NCI-H1105 (cell line): ENCODE data around the gene TAS1R1.
A peak's percentile ranks its signal among the peaks of the same experiment; 100 is the strongest.

Experiments
- DNase-seq: peaks from one replicate; lab custom pipeline; 2025; lab: John Stamatoyannopoulos, UW

Gene TAS1R1

DNA sequence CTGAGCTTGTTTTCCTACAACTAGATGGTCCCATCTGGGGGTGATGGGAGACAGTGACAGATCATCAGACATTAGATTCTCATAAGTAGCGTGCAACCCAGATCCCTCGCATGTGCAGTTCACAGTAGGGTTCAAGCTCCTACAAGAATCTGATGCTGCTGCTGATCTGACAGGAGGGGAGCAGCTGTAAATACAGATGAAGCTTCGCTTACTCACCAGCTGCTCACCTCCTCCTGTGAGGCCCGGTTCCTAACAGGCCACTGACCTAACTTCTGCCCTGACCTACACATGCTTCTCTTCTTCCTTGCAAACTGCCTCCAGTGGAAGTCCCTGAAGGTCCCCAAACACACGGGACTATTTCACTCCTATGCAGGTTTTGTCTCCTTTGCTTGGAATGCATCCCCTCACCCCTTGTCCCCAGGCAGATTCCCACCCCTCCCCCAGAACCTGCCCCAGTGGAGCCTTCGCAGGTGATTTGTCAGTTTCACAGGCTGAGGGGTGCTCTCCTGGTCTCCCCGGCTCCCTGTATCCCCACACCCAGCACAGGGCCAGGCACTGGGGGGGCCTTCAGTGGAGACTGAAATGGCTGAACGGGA, 19.0 kb downstream of the TAS1R1 start:
- no peak for DNase-seq

GRCh38 chr1:6574818-6575217, 19.7 kb downstream of the TAS1R1 start:
- DNase-seq = no peak

DNA sequence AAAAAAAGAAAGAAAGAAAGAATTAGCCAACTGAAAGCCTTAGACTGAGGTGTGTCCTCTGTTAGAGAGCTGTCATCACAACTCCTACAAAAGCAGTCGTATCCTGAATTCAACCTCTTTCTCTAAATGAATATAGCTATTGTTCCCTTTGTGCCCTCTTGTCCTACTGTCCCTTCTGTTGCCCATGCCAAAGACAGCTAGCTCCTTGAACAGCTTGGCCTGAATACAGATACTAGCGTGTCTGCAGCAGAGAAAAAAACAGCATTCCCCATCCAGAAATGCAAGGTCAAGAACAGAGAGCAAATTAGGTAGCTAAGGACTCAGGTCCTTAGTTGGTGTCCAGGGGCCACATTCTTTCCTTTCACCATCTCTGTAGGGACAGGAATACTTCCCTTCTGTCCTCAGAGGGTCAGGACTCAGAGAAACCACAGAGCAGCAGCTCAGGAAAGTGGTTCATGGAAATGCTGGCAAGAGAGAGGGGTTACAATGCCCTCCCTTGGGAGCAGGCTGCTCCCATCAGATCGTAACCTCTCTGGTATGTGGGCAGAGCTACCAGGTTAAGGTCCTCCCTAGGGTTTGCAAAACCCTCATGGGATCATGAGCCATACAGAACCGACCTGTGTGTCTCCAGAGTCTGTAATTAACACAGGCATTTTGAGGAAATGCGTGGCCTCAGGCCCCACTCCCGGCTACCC, 22.9 kb downstream of the TAS1R1 start:
- no peak for DNase-seq

DNA sequence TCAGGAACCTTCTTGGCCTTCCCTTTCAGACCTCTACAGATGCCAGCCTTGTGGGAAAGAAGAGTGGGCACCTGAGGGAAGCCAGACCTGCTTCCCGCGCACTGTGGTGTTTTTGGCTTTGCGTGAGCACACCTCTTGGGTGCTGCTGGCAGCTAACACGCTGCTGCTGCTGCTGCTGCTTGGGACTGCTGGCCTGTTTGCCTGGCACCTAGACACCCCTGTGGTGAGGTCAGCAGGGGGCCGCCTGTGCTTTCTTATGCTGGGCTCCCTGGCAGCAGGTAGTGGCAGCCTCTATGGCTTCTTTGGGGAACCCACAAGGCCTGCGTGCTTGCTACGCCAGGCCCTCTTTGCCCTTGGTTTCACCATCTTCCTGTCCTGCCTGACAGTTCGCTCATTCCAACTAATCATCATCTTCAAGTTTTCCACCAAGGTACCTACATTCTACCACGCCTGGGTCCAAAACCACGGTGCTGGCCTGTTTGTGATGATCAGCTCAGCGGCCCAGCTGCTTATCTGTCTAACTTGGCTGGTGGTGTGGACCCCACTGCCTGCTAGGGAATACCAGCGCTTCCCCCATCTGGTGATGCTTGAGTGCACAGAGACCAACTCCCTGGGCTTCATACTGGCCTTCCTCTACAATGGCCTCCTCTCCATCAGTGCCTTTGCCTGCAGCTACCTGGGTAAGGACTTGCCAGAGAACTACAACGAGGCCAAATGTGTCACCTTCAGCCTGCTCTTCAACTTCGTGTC, 23.7 kb downstream of the TAS1R1 start:
- DNase-seq = no peak

GRCh38 chr1:6579374-6580118, 24.4 kb downstream of the TAS1R1 start, which contains the start of gene ZBTB48:
ZBTB48 (plus strand) TSS chr1:6579994; CDS start chr1:6580610, 616 bp downstream.
- DNase-seq = peak; percentile 99

DNA sequence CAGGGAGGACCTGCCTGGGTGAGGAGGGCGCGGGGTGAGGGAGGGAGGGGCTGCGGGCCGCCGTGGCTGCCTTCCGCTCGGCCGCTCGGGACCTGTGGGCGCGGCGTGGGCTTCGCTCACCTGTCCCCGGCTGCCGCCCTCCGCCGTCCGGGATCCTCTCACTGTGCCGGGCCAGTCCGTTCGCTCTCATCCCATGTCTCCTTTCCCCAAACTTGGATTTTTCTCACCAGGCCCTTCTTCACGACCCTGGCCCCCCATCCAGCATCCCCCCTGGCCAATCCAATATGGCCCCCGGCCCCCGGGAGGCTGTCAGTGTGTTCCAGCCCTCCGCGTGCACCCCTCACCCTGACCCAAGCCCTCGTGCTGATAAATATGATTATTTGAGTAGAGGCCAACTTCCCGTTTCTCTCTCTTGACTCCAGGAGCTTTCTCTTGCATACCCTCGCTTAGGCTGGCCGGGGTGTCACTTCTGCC, 25.0 kb downstream of the TAS1R1 start:
- DNase-seq = no peak

DNA sequence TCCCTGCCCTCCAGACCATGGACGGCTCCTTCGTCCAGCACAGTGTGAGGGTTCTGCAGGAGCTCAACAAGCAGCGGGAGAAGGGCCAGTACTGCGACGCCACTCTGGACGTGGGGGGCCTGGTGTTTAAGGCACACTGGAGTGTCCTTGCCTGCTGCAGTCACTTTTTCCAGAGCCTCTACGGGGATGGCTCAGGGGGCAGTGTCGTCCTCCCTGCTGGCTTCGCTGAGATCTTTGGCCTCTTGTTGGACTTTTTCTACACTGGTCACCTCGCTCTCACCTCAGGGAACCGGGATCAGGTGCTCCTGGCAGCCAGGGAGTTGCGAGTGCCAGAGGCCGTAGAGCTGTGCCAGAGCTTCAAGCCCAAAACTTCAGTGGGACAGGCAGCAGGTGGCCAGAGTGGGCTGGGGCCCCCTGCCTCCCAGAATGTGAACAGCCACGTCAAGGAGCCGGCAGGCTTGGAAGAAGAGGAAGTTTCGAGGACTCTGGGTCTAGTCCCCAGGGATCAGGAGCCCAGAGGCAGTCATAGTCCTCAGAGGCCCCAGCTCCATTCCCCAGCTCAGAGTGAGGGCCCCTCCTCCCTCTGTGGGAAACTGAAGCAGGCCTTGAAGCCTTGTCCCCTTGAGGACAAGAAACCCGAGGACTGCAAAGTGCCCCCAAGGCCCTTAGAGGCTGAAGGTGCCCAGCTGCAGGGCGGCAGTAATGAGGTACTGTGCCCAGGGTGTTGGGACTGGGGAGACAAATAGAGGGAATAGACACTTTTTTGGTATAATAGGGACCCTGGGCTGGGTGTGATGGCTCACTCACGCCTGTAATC, 25.7 kb downstream of the TAS1R1 start:
- no peak for DNase-seq

DNA sequence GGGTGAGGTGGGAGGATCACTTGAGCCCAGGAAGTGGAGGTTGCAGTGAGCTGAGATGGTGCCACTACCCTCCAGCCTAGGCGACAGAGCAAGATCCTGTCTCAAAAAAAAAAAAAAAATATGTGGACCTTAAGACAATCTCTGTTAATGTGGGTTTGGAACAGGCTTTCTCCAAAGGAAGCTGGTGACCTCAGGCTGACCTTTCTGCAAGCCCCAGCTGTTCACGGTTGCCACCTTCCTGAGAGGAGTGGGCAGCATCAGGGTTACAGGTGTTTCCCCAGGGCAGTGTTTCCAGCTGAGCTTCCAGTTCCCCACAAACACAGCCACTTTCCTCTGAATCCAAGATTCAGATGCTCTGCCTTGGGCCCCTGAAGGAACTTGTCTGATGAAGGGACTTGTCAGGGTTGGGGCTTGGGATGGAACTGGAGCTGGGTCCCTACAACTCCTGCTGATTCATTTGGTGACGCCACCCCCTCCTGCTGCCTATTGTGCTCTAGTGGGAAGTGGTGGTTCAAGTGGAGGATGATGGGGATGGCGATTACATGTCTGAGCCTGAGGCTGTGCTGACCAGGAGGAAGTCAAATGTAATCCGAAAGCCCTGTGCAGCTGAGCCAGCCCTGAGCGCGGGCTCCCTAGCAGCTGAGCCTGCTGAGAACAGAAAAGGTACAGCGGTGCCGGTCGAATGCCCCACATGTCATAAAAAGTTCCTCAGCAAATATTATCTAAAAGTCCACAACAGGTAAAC, 26.6 kb downstream of the TAS1R1 start:
- no peak for DNase-seq

- DNase-seq = no peak
These were observed 27.3 kb downstream of the TAS1R1 start for GRCh38 chr1:6582370-6582769.

DNA sequence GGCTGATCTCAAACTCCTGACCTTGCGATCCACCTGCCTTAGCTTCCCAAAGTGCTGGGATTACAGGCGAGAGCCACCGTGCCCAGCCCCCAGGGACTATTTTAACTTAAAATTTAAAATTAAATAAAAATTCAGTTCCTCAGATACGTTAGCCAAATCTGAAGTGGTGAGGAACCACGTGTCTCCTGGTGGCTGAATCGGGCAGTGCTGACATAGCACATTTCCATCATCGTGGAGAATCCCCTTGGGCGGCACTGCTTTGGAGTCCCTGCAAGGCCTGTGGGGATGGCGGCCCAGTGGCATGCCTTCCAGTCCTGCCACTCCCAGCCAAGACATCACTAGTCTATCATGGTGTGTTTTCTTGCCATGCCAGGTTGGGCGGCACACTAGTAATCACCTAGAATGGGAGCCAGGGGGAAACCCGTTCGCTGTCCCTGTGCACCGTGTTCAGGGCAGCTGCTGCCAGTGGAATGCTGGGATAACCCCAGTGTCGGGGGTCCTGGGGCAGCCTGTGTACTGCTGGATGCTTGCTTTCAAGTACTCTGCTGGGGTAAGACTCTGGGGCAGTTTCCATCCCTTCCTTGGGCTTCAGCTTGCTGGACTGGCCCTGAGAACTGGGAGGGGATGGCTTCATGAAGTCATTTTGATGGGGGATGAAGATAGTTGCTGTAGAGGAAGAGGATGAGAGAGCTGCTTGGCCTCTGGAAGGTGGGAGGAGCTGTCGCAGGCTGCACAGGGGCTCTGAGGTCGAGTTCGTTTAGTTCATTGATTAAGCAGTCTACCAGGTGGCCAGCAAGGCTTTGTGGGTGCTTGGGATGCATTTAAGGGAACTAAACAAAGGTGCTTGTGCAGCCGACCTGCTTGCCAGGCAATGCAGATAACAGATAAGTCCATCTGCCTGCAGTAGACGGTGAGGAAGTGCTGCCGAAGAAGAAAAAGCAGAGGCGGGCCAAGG, 29.3 kb downstream of the TAS1R1 start:
- DNase-seq = no peak

GRCh38 chr1:6585081-6585722, 30.1 kb downstream of the TAS1R1 start:
- no peak for DNase-seq

DNA sequence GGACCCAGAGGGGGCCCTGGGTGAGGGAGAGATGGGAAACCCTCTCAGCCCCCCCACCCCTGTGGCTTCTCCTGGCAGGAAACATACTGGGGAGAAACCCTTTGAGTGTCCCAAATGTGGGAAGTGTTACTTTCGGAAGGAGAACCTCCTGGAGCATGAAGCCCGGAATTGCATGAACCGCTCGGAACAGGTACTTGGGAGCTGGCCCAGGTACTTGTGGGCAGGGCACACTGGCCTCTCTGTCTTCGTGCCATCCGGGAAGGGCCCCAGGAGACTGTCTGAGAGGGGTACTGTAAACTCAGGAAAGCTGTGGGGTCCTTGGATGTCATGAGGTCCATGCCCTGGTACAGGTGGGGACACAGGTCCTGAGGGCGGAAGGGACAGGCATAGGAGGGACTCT, 30.7 kb downstream of the TAS1R1 start:
- no peak for DNase-seq

DNA sequence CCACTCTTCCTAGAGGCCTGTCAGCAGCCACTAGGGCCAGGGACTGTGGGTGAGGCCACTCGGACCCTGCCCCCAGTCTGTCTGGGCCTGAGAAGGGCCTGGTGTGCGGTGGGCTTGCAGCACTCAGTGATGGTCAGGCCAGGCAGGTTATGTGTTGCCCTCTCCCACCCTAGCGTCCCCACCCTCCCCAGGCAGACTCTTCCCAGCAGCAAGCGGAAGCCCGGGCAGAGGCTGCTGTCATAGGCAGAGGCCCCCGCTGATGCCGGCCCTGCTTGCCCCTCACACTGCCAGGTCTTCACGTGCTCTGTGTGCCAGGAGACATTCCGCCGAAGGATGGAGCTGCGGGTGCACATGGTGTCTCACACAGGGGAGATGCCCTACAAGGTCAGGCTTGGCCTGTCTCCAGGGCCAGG, 31.3 kb downstream of the TAS1R1 start:
- no peak for DNase-seq

DNA sequence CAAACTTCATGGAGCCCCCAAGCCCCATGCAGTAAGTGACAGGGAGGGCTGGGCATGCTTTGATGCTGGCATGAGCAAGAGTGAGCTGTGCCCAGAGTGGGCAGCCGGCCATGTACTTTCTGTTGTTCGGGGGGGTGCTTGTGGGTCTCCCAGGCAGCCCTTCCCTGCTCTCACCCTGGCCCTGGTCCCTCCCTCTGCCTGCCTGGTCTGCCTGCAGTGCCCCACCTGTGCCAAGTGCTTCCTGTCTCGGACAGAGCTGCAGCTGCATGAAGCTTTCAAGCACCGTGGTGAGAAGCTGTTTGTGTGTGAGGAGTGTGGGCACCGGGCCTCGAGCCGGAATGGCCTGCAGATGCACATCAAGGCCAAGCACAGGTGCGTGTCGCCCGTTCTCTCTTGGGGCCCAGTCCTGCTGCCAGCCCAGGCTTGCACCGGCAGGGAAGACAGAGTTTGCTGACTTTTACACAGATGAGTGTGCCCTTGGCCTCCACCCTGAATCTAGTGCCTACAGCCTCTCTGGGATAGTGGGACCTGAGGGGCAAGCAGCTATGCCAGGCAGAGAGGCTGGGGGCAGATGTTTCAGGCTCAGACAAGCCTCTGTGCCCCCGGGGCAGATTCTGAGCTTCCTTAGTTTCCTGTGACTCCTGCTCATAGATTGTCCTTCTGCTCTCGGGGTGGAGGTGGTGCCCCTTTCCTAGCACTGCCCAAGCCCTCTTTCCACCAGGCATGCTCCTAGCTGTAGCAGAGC, 32.3 kb downstream of the TAS1R1 start:
- DNase-seq = peak; percentile 68

DNA sequence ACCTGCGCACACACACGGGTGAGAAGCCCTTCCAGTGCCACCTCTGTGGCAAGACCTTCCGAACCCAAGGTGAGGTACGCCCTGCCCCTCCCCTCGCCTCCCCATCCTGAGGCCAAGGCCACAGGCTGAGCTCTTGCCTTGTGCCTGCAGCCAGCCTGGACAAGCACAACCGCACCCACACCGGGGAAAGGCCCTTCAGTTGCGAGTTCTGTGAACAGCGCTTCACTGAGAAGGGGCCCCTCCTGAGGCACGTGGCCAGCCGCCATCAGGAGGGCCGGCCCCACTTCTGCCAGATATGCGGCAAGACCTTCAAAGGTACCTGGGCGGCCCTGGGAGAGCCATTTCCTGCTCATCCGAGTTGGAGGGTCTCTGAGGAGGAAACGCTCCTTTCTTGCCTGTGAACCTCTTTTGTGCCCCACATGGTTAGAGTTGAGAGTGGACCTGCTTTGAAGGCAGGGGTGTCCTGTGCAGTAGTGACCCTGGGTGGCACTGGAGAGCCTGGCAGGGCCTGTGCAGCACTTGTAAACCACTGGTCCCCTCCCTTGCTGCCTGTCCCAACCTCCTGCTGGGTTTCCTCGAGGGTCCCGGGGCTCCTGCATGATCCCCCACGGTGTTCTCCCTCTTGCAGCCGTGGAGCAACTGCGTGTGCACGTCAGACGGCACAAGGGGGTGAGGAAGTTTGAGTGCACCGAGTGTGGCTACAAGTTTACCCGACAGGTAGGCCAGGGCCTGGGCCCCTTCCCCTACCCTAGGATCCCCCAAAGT, 33.2 kb downstream of the TAS1R1 start:
- no peak for DNase-seq

DNA sequence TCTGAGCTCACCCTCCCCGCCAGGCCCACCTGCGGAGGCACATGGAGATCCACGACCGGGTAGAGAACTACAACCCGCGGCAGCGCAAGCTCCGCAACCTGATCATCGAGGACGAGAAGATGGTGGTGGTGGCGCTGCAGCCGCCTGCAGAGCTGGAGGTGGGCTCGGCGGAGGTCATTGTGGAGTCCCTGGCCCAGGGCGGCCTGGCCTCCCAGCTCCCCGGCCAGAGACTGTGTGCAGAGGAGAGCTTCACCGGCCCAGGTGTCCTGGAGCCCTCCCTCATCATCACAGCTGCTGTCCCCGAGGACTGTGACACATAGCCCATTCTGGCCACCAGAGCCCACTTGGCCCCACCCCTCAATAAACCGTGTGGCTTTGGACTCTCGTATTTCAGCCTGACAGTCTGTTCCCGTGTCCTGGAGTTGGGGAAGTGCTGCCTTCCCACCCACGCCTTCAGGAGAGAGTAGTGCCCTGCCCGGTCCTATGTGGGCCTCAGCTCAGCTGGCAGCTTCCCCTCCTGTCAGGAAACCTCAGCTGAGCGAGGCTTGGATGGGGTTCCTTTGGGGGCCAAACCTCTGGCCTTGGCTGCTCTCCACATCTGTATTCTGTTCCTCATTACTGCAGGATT, 33.9 kb downstream of the TAS1R1 start:
- no peak for DNase-seq

GRCh38 chr1:6590046-6590445, 34.9 kb downstream of the TAS1R1 start:
- no peak for DNase-seq
